ENCODE data around the gene BCL2. TPM values are rescaled to one million over a fixed set of nuclear protein-coding genes. Genes with fewer than 3 reads are reported as not detected.

BCL2 gene
- total RNA-seq, 4 donors from 2014 or later = 14.3 to 34.8 (median 23.5) TPM

DNA sequence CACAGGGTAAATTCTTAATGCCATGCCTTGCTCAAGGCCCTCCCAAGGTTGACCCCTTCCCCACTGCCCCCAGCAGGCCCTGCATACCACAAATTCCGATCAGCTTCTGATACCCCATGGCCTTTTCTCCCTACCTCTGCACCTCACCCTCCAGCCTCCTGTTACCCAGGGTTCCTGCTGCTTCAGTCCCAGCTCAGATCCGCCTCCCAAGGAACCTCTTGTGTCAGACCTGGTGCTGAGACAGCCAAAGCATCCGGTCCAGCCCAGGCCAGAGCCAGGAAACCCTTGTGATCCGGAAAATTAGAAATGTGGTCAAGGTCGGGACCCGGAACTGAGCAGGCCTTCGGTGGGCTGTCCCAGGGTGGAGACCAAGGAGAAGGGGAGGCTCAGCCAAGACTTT is 231.3 kb downstream of the BCL2 start:
- Histone ChIP-seq H3K27me3 (no peaks in the 10 kb centered on the region), H3K36me3 (no peaks in the 10 kb centered on the region), H3K27ac (no peak overlapping the region), H3K4me3 (no peak overlapping the region), H3K4me1 (no peaks in the 10 kb centered on the region), H3K9me3 (no peaks in the 10 kb centered on the region)
- TF ChIP-seq POLR2A (IDR thresholded peaks at IDR 0.05) (no peak), POLR2AphosphoS5 (IDR thresholded peaks at IDR 0.05) (no peak), EP300 (IDR thresholded peaks at IDR 0.05; ENCODE audit: low read depth) (no peak)
- TF ChIP-seq, protein P1, sequence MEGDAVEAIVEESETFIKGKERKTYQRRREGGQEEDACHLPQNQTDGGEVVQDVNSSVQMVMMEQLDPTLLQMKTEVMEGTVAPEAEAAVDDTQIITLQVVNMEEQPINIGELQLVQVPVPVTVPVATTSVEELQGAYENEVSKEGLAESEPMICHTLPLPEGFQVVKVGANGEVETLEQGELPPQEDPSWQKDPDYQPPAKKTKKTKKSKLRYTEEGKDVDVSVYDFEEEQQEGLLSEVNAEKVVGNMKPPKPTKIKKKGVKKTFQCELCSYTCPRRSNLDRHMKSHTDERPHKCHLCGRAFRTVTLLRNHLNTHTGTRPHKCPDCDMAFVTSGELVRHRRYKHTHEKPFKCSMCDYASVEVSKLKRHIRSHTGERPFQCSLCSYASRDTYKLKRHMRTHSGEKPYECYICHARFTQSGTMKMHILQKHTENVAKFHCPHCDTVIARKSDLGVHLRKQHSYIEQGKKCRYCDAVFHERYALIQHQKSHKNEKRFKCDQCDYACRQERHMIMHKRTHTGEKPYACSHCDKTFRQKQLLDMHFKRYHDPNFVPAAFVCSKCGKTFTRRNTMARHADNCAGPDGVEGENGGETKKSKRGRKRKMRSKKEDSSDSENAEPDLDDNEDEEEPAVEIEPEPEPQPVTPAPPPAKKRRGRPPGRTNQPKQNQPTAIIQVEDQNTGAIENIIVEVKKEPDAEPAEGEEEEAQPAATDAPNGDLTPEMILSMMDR (IDR thresholded peaks at IDR 0.05) = no peak
- in situ Hi-C loops (cut with MboI; ENCODE audit: low pct_ligation_motif_present in 1 of 4, low pct_unique_long_range_greater_than_20kb in 1 of 4, low sequenced_read_pairs in 3 of 4) (no loop called here), intact Hi-C loops (cut with DNase I; ENCODE audit: low total_unique reads) (no loop called here)
- WGBS, 2 donors (ENCODE audit: low coverage in 1 of 2) = 77 to 93% methylated on average over 3 to 7 of the region's 7 CpGs
- no peak for DNase-seq

DNA sequence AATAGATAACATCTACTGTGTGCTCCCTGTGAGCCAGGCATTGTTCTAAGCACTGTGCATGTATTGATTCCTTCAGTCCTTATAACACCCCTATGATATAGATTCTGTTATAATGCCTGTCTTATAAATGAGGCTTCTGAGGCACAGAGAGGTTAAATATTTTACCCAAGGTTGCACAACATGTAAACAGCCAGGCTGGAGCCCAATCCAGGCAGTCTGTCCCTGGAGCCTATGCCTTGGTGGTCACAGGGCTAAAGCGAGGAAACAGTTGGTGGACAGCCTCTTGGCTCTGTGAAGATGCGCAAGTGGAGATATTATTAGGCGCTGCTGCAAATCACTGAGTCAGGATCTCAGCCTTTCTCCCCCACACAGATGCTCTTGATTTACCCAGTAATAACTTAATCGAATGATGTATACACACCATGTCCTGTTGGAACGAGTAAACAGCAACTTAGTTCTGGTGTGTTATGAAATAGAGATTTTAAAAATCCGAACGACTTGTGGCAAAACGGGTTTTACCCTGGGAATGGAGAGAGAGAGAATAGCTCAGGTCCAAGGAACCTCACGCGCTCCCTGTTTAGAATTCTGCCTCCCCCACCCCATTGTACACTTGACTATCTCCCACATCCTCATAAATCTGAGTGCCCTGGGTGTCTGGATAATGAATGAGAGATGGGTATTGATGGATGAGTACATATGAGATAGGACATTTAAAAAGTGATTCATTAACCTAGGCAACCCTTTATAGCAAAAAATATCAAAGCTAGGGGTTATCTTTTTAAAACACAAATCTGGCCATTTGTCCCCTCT is 231.9 kb downstream of the BCL2 start:
- TF ChIP-seq EP300 (IDR thresholded peaks at IDR 0.05; ENCODE audit: low read depth) (no peak), POLR2AphosphoS5 (IDR thresholded peaks at IDR 0.05) (no peak), POLR2A (IDR thresholded peaks at IDR 0.05) (no peak)
- TF ChIP-seq, protein P1 (IDR thresholded peaks at IDR 0.05) = no peak

DNA sequence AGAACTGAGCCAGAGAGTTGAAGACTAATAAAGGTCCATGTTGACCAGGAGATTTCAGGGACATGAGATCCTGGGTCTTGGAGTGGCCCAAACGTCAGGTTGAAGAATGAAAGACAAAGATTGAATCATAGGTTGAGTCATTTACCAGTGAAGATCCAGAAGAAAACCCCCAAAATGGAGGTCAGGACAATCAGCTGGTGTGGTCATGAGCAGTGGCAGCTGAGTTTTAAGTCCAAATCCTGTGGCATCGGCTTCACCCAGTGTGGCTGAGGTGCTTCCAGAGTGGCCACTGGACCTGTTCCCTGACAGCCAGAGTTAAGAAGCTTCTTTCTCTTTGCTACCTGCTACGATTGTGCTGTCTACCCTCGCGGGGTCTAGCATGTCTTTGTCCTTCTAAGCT is 234.0 kb downstream of the BCL2 start:
- H3K27ac ChIP-seq = no peak overlapping the region
- no peaks in the 10 kb centered on the region for H3K36me3 ChIP-seq
- no peak overlapping the region for H3K4me3 ChIP-seq
- intact Hi-C loops (cut with DNase I; ENCODE audit: low total_unique reads) = loop anchor here (1.0 kb wide), 1 partner anchor 15 kb away; no protein-coding TSS in a partner anchor
- in situ Hi-C loops (cut with MboI; ENCODE audit: low pct_ligation_motif_present in 1 of 4, low pct_unique_long_range_greater_than_20kb in 1 of 4, low sequenced_read_pairs in 3 of 4) = no loop called here
- DNase-seq = no peak
- 84 to 92% methylated on average over 5 of the region's 5 CpGs for WGBS, 2 donors (ENCODE audit: low coverage in 1 of 2)
- no peaks in the 10 kb centered on the region for H3K27me3 ChIP-seq
- TF ChIP-seq POLR2AphosphoS5 (IDR thresholded peaks at IDR 0.05) = no peak
- no peak for TF ChIP-seq POLR2A (IDR thresholded peaks at IDR 0.05)
- TF ChIP-seq, protein P1 (IDR thresholded peaks at IDR 0.05) = no peak
- TF ChIP-seq EP300 (IDR thresholded peaks at IDR 0.05; ENCODE audit: low read depth) = no peak
- no peaks in the 10 kb centered on the region for H3K9me3 ChIP-seq
- H3K4me1 ChIP-seq = no peaks in the 10 kb centered on the region

More for the DNA sequence above, 231.9 kb downstream of the BCL2 start:
- in situ Hi-C loops (cut with MboI; ENCODE audit: low pct_ligation_motif_present in 1 of 4, low pct_unique_long_range_greater_than_20kb in 1 of 4, low sequenced_read_pairs in 3 of 4) (no loop called here), intact Hi-C loops (cut with DNase I; ENCODE audit: low total_unique reads) (no loop called here)
- Histone ChIP-seq H3K27ac (no peak overlapping the region), H3K4me1 (no peaks in the 10 kb centered on the region), H3K36me3 (no peaks in the 10 kb centered on the region), H3K4me3 (no peak overlapping the region), H3K9me3 (no peaks in the 10 kb centered on the region), H3K27me3 (no peaks in the 10 kb centered on the region)
- 73 to 75% methylated on average over 7 to 10 of the region's 10 CpGs for WGBS, 2 donors (ENCODE audit: low coverage in 1 of 2)
- no peak for DNase-seq

DNA sequence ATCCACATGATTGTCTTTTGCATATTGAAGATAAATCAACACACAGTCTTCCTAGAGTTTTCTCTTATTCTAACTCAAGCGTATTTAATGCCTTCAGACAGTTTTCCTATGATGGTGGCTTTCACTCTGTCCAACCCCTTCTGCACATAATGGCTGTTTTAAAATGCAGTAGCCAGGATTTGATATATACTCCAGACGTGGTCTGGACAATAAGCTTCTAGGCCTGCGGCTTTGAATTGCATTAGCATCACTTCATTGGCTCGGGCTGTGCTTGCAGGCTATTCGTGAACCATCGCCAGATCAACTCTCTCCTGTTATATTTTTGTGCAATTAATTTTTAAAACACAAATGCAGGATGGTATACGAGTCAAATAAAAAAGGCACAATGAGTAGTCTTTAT is 235.3 kb downstream of the BCL2 start:
- in situ Hi-C loops (cut with MboI; ENCODE audit: low pct_ligation_motif_present in 1 of 4, low pct_unique_long_range_greater_than_20kb in 1 of 4, low sequenced_read_pairs in 3 of 4) (no loop called here), intact Hi-C loops (cut with DNase I; ENCODE audit: low total_unique reads) (no loop called here)
- DNase-seq = no peak
- Histone ChIP-seq H3K27ac (no peak overlapping the region), H3K4me1 (no peaks in the 10 kb centered on the region), H3K9me3 (no peaks in the 10 kb centered on the region), H3K4me3 (no peak overlapping the region), H3K27me3 (no peaks in the 10 kb centered on the region), H3K36me3 (no peaks in the 10 kb centered on the region)
- TF ChIP-seq POLR2A (IDR thresholded peaks at IDR 0.05) (no peak), POLR2AphosphoS5 (IDR thresholded peaks at IDR 0.05) (no peak), EP300 (IDR thresholded peaks at IDR 0.05; ENCODE audit: low read depth) (no peak)
- TF ChIP-seq, protein P1 (IDR thresholded peaks at IDR 0.05) = no peak
- 93 to 98% methylated on average over 6 to 7 of the region's 7 CpGs for WGBS, 2 donors (ENCODE audit: low coverage in 1 of 2)

All from transverse colon (tissue), 4 donors.